C4-2B (cell line): ENCODE results near the gene FBXO27.

Source experiments
- CTCF ChIP-seq: fragments of 450-650 bp; conservative IDR thresholded peaks from 2 replicates; pipeline ENCODE4 v1.5.1; 2017; ENCODE audit warnings: mild to moderate bottlenecking
- ZFX ChIP-seq: fragments of 450-650 bp; IDR thresholded peaks from 2 replicates; pipeline ENCODE4 v1.6.1; 2017

GRCh38 chr19:39065928-39066327 lies 33.6 kb upstream of the FBXO27 start:
- TF ChIP-seq CTCF: no peak
- no peak for TF ChIP-seq ZFX
